ENCODE data around the gene AK1. TPM values are rescaled to one million over a fixed set of nuclear protein-coding genes. Genes with fewer than 3 reads are reported as not detected.

AK1 gene
- total and polyA plus RNA-seq, 2 of the 8 experiments (the other 6 are each of a cell fraction or from before 2014, with no cell fraction given) = 37.9 to 39.2 TPM

DNA sequence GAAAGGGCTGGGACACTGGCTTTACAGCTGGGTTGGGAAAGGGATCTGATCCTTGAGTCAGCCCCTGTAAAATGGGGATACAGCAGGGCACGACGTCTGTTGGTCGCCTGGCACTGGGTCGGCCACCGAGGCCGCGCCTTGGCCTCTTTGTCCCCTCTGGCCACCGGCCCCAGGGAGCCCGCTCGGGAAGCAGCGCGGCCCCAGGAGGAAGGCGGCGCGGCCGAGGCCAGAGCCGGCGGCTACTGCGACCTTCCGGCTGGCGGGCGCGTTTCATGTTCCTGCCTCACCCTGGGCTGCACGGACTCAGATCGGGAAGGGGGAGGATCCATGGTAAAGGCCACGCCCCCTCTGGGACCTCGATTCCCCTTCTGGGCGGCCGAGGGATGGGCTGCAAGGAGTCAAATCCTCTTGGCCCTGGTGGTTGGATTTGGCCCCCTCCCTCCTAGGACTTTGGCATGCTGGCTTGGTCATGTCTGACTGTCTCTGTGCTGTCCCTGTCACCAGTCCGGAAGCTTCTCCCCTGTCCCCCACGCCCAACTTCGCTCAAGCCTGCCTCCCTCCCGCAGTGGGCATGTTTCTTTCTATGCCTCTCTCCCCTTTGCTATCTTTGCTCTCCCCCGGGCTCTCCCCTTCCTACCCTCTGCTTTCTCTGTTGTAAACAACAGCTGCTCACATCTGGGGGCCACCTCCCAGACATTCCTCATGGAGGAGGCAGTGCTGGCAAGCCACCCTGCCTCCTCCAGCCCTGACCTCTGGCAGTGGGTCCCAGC is 49.0 kb downstream of the AK1 start (continued):
- no peak for TF ChIP-seq CBX8 (IDR thresholded peaks at IDR 0.05; ENCODE audit: borderline replicate concordance, low read depth, low read length)
- peak; percentile 47 for TF ChIP-seq KDM4A (IDR thresholded peaks at IDR 0.05; ENCODE audit: low read depth, low read length, severe bottlenecking)
- peak; percentile 86; the same call in 1 of the 2 replicates for TF ChIP-seq RBBP5 (IDR thresholded peaks at IDR 0.05; ENCODE audit: borderline replicate concordance, low read depth, low read length)
- no peak for TF ChIP-seq ZNF274 (IDR thresholded peaks at IDR 0.05; ENCODE audit: borderline replicate concordance, extremely low read depth, low read length)
- TF ChIP-seq TBP (IDR thresholded peaks at IDR 0.05; ENCODE audit: low read depth, low read length) = peak; percentile 85; the same call in 1 of the 2 replicates
- no peak for TF ChIP-seq RNF2 (IDR thresholded peaks at IDR 0.05; ENCODE audit: borderline replicate concordance, low read depth, low read length, missing control alignments, poor library complexity, severe bottlenecking)
- TF ChIP-seq RFX5 (IDR thresholded peaks at IDR 0.05; ENCODE audit: borderline replicate concordance, low read depth, low read length) = no peak
- no peak for TF ChIP-seq SAP30 (IDR thresholded peaks at IDR 0.05; ENCODE audit: insufficient read depth, insufficient replicate concordance, low read length)
- TF ChIP-seq BACH1 (IDR thresholded peaks at IDR 0.05; ENCODE audit: low read length) = no peak
- TF ChIP-seq EP300 (IDR thresholded peaks at IDR 0.05; ENCODE audit: borderline replicate concordance in 1 of 2, low read depth in 2 of 2, low read length in 2 of 2) = no peak
- peak; percentile 32 for TF ChIP-seq ASH2L (IDR thresholded peaks at IDR 0.05; ENCODE audit: low read length)
- peak; percentile 51; the same call in 1 of the 2 replicates for TF ChIP-seq GABPA (IDR thresholded peaks at IDR 0.05; ENCODE audit: borderline replicate concordance, insufficient read depth, low read length)
- TF ChIP-seq, protein P1, sequence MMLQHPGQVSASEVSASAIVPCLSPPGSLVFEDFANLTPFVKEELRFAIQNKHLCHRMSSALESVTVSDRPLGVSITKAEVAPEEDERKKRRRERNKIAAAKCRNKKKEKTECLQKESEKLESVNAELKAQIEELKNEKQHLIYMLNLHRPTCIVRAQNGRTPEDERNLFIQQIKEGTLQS (IDR thresholded peaks at IDR 0.05; ENCODE audit: insufficient read depth, low read depth, low read length) = no peak
- TF ChIP-seq KDM1A (IDR thresholded peaks at IDR 0.05; ENCODE audit: borderline replicate concordance, low read length) = no peak
- TF ChIP-seq POLR2AphosphoS5 (IDR thresholded peaks at IDR 0.05; ENCODE audit: low read depth, low read length) = peak; percentile 78; the same call in 1 of the 2 replicates

Measured in H1 (cell line).